Retinal pigment epithelial cell (primary cell): ENCODE measurements around the gene GPR160.

ENCODE experiments used
- DNase-seq: peaks from one replicate; pipeline ENCODE4 v3.0.0-alpha.2; 2010; ENCODE audit warnings: low read depth
- H3K4me3 ChIP-seq: 2 replicates; pipeline ENCODE4 v1.5.1; 2011; ENCODE audit warnings: mild to moderate bottlenecking, low read length, control low read depth, moderate library complexity
- TF ChIP-seq, protein P1 (sequence below): conservative IDR thresholded peaks from 2 replicates; pipeline ENCODE4 v1.5.1; 2011; ENCODE audit warnings: low read depth, low read length, control low read depth, inconsistent platforms

Gene GPR160

DNA sequence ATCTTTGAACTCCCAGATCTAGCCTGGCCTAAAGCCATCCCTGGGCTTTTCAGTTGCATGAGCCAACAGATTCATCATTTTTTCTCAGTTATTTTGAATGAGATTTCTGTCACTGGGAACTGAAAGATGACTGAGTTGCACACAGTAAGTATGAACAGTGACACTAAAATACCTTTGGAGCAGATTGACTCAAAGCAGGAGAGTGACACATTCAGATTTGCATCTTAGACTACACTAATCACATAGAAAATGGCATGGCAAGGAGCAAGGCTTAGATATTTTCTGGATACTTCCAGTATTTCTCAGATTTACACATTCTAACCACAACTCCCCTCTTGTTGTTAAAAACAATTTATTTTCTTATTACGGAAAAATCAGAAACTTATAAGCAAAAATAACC lies 38.4 kb upstream of the GPR160 start:
- TF ChIP-seq, protein P1, sequence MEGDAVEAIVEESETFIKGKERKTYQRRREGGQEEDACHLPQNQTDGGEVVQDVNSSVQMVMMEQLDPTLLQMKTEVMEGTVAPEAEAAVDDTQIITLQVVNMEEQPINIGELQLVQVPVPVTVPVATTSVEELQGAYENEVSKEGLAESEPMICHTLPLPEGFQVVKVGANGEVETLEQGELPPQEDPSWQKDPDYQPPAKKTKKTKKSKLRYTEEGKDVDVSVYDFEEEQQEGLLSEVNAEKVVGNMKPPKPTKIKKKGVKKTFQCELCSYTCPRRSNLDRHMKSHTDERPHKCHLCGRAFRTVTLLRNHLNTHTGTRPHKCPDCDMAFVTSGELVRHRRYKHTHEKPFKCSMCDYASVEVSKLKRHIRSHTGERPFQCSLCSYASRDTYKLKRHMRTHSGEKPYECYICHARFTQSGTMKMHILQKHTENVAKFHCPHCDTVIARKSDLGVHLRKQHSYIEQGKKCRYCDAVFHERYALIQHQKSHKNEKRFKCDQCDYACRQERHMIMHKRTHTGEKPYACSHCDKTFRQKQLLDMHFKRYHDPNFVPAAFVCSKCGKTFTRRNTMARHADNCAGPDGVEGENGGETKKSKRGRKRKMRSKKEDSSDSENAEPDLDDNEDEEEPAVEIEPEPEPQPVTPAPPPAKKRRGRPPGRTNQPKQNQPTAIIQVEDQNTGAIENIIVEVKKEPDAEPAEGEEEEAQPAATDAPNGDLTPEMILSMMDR = no peak
- no peak for DNase-seq

GRCh38 chr3:170000051-170000450 lies 37.7 kb upstream of the GPR160 start:
- no peak for DNase-seq
- TF ChIP-seq, protein P1 = no peak
- H3K4me3 ChIP-seq = no peak overlapping the region

More for the DNA sequence above, 38.4 kb upstream of the GPR160 start:
- no peak overlapping the region for H3K4me3 ChIP-seq

- H3K4me3 ChIP-seq = no peak overlapping the region
- TF ChIP-seq, protein P1 = no peak
- DNase-seq = no peak
Measured at GRCh38 chr3:170002231-170002630, 35.6 kb upstream of the GPR160 start.

DNA sequence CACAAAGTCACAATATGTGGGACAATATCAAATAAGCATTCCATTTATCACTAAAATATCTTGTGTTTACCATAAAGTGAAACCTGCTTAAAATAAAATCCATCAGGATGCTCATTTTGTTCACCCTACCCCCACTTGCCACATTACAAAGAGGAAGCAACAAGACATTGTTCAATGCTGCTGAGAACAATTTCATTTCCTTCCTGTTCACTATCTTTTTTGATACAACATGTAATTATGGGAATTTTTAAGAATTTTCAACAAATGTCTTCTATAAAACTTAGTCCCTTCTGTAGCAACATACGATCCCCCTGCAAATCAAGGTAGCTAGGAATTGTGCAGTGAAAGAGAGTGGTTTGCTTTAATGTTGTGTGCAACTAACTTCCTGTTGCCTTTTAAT lies 34.9 kb upstream of the GPR160 start:
- TF ChIP-seq, protein P1 = no peak
- no peak overlapping the region for H3K4me3 ChIP-seq
- no peak for DNase-seq

GRCh38 chr3:170003881-170004356 lies 33.9 kb upstream of the GPR160 start:
- TF ChIP-seq, protein P1 = no peak
- no peak for DNase-seq
- no peak overlapping the region for H3K4me3 ChIP-seq

GRCh38 chr3:170007031-170007663 lies 30.6 kb upstream of the GPR160 start:
- H3K4me3 ChIP-seq = no peak overlapping the region
- TF ChIP-seq, protein P1 = no peak
- DNase-seq = no peak

DNA sequence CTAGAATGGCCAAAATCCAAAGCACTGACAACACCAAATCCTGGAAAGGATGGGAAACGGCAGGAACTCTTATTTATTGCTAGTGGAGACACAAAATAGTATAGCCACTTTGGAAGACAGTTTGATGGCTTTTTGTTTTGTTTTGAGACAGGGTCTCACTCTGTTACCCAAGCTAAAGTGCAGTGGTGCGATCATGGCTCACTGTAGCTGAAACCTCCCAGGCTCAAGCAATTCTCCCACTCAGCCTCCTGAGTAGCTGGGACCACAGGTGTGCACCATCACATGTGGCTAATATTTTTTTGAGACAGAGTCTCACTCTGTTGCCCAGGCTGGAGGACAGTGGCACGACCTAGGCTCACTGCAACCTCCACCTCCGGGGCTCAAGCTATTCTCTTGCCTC lies 27.3 kb upstream of the GPR160 start:
- H3K4me3 ChIP-seq = no peak overlapping the region
- TF ChIP-seq, protein P1 = no peak
- DNase-seq = no peak
